Lower lobe of right lung (tissue), 2 donors: ENCODE measurements around the gene CENPE. TPM values are rescaled to one million over a fixed set of nuclear protein-coding genes. Genes with fewer than 3 reads are reported as not detected.
"Not testable (repeated sequence)": the region's sequence is repeated elsewhere in the genome, so short reads cannot be mapped to it uniquely, and the experiment has no call there.

ENCODE experiments used
- ATAC-seq, 2 donors: fragments of 200-7000 bp; cut with Tn5 transposase; one replicate each; pipeline ENCODE4 v1.9.1; 2020 to 2022; ENCODE audit warnings: mild to moderate bottlenecking in 2 of 2, moderate library complexity in 2 of 2
- DNase-seq: peaks from one replicate; pipeline ENCODE4 v3.0.0-alpha.2; 2020
- H3K27ac ChIP-seq: fragments of 200-600 bp; one replicate; pipeline ENCODE4 v1.8.0; 2022
- H3K27me3 ChIP-seq: fragments of 200-600 bp; one replicate; pipeline ENCODE4 v1.8.0; 2022; ENCODE audit warnings: low read depth
- H3K36me3 ChIP-seq: fragments of 200-600 bp; one replicate; pipeline ENCODE4 v1.8.0; 2022; ENCODE audit warnings: mild to moderate bottlenecking
- H3K4me1 ChIP-seq: fragments of 200-600 bp; one replicate; pipeline ENCODE4 v1.8.0; 2022
- H3K4me3 ChIP-seq: fragments of 200-600 bp; one replicate; pipeline ENCODE4 v1.8.0; 2022; ENCODE audit warnings: mild to moderate bottlenecking
- H3K9me3 ChIP-seq: fragments of 200-600 bp; one replicate; pipeline ENCODE4 v1.8.0; 2022
- CTCF ChIP-seq: fragments of 200-600 bp; IDR thresholded peaks from one replicate; pipeline ENCODE4 v1.8.0; 2022; ENCODE audit warnings: antibody characterized with exemption, mild to moderate bottlenecking
- intact Hi-C: fragments of 100-400 bp; cut with DNase I; formaldehyde crosslinking; loops from one replicate; pipeline ENCODE4 v1.11.0; 2022
- long read RNA-seq: library from polyadenylated mRNA; unstranded; transcript quantifications from one replicate; pipeline ENCODE4 v2.0.0, GENCODE V29; 2021
- total RNA-seq: library from RNA; stranded (reverse); fragmentation: NEBNext Ultra II Directional; extraction: Animal tissue kit (Norgen Biotek cat#: 25700); gene quantifications from one replicate; pipeline ENCODE4 v1.2.1, GENCODE V29; 2021
- donor health status: DM: no; HTN: yes; CAD: no; lungs with severe emphysema.

CENPE gene, protein sequence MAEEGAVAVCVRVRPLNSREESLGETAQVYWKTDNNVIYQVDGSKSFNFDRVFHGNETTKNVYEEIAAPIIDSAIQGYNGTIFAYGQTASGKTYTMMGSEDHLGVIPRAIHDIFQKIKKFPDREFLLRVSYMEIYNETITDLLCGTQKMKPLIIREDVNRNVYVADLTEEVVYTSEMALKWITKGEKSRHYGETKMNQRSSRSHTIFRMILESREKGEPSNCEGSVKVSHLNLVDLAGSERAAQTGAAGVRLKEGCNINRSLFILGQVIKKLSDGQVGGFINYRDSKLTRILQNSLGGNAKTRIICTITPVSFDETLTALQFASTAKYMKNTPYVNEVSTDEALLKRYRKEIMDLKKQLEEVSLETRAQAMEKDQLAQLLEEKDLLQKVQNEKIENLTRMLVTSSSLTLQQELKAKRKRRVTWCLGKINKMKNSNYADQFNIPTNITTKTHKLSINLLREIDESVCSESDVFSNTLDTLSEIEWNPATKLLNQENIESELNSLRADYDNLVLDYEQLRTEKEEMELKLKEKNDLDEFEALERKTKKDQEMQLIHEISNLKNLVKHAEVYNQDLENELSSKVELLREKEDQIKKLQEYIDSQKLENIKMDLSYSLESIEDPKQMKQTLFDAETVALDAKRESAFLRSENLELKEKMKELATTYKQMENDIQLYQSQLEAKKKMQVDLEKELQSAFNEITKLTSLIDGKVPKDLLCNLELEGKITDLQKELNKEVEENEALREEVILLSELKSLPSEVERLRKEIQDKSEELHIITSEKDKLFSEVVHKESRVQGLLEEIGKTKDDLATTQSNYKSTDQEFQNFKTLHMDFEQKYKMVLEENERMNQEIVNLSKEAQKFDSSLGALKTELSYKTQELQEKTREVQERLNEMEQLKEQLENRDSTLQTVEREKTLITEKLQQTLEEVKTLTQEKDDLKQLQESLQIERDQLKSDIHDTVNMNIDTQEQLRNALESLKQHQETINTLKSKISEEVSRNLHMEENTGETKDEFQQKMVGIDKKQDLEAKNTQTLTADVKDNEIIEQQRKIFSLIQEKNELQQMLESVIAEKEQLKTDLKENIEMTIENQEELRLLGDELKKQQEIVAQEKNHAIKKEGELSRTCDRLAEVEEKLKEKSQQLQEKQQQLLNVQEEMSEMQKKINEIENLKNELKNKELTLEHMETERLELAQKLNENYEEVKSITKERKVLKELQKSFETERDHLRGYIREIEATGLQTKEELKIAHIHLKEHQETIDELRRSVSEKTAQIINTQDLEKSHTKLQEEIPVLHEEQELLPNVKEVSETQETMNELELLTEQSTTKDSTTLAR (N-terminal part only)
- total RNA-seq: 3.4 TPM
- long read RNA-seq, partial matches to known transcripts: 1 of 2 reads
- long read RNA-seq, other reads (novel, unspliced or antisense): 1 of 2 reads

GRCh38 chr4:103198111-103198765 lies at the start of gene CENPE:
CENPE (minus strand) TSS chr4:103198343; CDS start chr4:103198319, 24 bp downstream.
- DNase-seq (peak; percentile 89), ATAC-seq (peak; percentile 95 to 99)
- Histone ChIP-seq H3K4me3 (peak within 1 kb of the TSS; percentile 84), H3K4me1 (peaks cover 12% of the 10 kb centered on the region), H3K27ac (peak within 1 kb of the TSS; percentile 80), H3K36me3 (no peaks in the 10 kb centered on the region), H3K9me3 (no peaks in the 10 kb centered on the region), H3K27me3 (no peaks in the 10 kb centered on the region)
- intact Hi-C loops: no loop called here
- TF ChIP-seq CTCF: no peak

- TF ChIP-seq CTCF: no peak
- Histone ChIP-seq H3K27me3 (no peaks in the 10 kb centered on the region), H3K4me1 (no peaks in the 10 kb centered on the region), H3K4me3 (no peak overlapping the region), H3K9me3 (no peaks in the 10 kb centered on the region), H3K27ac (no peak overlapping the region), H3K36me3 (no peaks in the 10 kb centered on the region)
- ATAC-seq: no peak
- intact Hi-C loops: no loop called here
- no peak for DNase-seq
Observed at GRCh38 chr4:103244251-103244650, 46.1 kb upstream of the CENPE start.

DNA sequence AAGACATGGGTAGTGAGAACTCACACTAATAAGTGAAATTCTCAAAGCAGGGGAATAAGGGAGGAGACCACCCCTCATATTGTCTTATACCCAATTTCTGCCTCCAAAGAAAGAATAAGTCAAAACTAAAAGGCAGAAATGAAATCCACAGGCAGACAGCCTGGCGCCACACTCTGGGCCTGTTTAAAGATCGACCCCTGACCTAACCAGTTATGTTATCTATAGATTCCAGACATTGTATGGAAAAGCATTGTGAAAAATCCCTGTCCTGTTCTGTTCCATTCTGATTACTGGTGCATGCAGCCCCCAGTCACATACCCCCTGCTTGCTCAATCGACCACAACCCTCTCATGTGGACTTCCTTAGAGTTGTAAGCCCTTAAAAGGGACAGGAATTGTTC lies 32.8 kb upstream of the CENPE start:
- DNase-seq, H3K27me3 ChIP-seq, ATAC-seq, H3K9me3 ChIP-seq, H3K36me3 ChIP-seq, H3K4me1 ChIP-seq, intact Hi-C loops, H3K27ac ChIP-seq, H3K4me3 ChIP-seq: not testable (repeated sequence)

- H3K27ac ChIP-seq, H3K9me3 ChIP-seq, H3K36me3 ChIP-seq, DNase-seq, H3K27me3 ChIP-seq, ATAC-seq, intact Hi-C loops, H3K4me1 ChIP-seq, H3K4me3 ChIP-seq: not testable (repeated sequence)
Observed at GRCh38 chr4:103223556-103223955, 25.4 kb upstream of the CENPE start.

GRCh38 chr4:103207673-103208072 lies 9.5 kb upstream of the CENPE start:
- Histone ChIP-seq H3K4me3 (no peak overlapping the region), H3K36me3 (no peaks in the 10 kb centered on the region), H3K27ac (no peak overlapping the region), H3K4me1 (no peaks in the 10 kb centered on the region), H3K9me3 (no peaks in the 10 kb centered on the region), H3K27me3 (no peaks in the 10 kb centered on the region)
- TF ChIP-seq CTCF: no peak
- intact Hi-C loops: no loop called here
- ATAC-seq: no peak
- no peak for DNase-seq
